OCI-LY3 (cell line): Measurements from ENCODE around the gene STARD4.

Source experiments
- CTCF ChIP-seq: fragments of 200-600, 300-600 bp; sonication (generic); IDR thresholded peaks from 2 replicates; pipeline ENCODE4 v1.5.1; 2014; ENCODE audit warnings: antibody characterized with exemption, low read length, low read depth
- EZH2phosphoT487 ChIP-seq: fragments of 200-600 bp; shearing (Covaris generic); IDR thresholded peaks from 2 replicates; pipeline ENCODE4 v1.6.1; 2018; ENCODE audit warnings: antibody characterized with exemption, mixed run types, low read depth

DNA sequence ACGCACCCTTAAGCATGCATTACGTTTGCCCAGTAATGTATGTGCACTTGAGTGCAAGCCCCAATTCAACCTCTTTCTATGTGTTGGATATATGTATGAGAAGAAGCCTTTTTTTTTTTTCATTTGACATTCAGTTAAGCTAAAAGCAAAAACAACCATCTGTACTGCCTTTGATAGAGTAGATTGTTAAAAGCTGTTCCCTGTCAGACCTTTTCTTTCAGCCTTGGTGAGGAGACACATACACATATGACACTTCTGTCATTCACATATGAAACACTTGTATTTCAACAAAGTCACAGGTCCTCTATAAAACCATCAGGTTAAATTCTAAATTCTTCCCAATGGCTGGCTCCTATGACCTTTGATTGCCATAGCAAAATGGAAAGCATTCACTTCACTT is 40.2 kb upstream of the STARD4 start:
- TF ChIP-seq CTCF (no peak), EZH2phosphoT487 (no peak)
